Epidermal melanocyte (primary cell): ENCODE results near the gene SFTPA2.
"Not testable (repeated sequence)": the region's sequence is repeated elsewhere in the genome, so short reads cannot be mapped to it uniquely, and the experiment has no call there.

ENCODE experiments used
- DNase-seq: peaks from one replicate; pipeline ENCODE4 v3.0.0; 2011; ENCODE audit warnings: low spot score; ENCODE audit not compliant: insufficient read length

The SFTPA2 gene

GRCh38 chr10:79511891-79512583 is 48.2 kb downstream of the SFTPA2 start, which contains the start of gene EIF5AL1:
TSS of gene EIF5AL1 (plus strand) at chr10:79512533. CDS start at chr10:79512650, 117 bp downstream.
- not testable (repeated sequence) for DNase-seq

GRCh38 chr10:79509934-79510508 is 50.2 kb downstream of the SFTPA2 start:
- not testable (repeated sequence) for DNase-seq

DNA sequence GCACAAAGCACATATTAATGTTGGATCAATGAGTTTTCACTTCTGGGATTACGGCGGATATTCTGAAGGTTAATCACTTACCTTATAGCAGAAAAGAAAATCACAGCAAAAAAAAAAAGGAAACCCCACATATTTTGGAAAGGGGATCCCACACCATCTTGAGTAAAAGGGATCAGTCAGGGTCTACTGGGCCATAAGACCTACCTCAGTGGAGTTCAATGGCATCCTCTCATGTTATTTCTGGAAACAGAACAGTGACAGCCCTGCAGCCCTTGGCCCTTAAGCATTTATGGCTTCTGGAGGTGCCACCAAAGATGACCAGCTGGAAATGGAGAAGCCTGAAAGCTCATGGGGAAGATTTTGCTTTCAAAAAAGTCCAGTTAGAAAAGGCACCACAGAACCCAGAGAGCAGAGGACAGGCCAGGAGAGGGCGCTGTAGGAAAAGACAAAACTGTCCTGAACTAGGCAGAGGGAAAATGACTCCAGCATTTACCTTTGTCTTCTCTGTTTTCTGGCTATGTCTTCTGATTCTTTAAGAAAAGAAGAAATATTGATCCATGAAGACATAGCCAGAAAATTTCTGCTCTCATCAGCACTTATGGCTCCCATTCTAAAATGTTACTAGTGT is 50.8 kb downstream of the SFTPA2 start:
- DNase-seq = not testable (repeated sequence)

DNA sequence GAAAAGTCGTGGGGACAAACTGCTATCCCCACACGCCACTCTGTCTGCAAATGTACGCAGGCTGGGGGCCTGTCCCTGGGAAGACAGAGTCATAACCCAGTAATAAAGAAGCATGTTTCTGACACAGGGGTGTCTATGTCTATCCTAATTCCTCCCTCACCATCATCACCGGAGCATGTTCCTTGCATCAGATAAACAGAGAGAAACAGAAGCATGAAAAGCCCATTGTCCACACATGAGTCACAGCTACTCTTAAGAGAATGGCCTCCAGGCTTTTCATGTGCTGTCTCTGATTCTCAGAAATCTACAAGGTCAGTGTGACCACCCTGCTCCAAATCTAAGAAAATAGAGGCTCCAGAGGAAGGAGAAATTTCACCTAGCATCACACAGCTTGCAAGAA is 52.0 kb downstream of the SFTPA2 start:
- DNase-seq = not testable (repeated sequence)

GRCh38 chr10:79507440-79508167 is 52.6 kb downstream of the SFTPA2 start:
- no peak for DNase-seq
